ENCODE results near the gene CDH13. TPM values are rescaled to one million over a fixed set of nuclear protein-coding genes. Genes with fewer than 3 reads are reported as not detected.

Gene CDH13
- polyA plus RNA-seq, 1 experiment = 113 TPM

DNA sequence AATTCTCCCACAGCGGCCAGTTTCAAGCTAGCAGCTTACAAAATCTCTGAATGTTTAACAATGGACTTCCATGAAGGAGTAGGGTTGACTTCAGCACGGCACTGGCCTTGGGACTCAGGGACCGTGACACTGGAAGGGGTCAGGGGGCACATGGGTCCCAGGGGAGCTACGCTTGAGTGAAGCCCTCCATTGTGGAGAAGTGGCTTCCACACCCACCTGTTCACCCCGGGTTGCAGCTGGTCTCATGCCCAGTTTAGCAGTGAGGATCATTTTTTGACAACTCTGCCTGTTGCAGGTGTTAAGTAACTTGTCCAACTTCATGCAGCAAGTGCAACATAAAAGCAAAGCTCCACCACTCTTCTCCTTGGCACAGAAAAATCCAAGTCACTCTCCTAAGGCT lies 510.2 kb downstream of the CDH13 start:
- TF ChIP-seq, protein P1, sequence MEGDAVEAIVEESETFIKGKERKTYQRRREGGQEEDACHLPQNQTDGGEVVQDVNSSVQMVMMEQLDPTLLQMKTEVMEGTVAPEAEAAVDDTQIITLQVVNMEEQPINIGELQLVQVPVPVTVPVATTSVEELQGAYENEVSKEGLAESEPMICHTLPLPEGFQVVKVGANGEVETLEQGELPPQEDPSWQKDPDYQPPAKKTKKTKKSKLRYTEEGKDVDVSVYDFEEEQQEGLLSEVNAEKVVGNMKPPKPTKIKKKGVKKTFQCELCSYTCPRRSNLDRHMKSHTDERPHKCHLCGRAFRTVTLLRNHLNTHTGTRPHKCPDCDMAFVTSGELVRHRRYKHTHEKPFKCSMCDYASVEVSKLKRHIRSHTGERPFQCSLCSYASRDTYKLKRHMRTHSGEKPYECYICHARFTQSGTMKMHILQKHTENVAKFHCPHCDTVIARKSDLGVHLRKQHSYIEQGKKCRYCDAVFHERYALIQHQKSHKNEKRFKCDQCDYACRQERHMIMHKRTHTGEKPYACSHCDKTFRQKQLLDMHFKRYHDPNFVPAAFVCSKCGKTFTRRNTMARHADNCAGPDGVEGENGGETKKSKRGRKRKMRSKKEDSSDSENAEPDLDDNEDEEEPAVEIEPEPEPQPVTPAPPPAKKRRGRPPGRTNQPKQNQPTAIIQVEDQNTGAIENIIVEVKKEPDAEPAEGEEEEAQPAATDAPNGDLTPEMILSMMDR (IDR thresholded peaks at IDR 0.05; ENCODE audit: insufficient read depth, low read depth, low read length) = no peak
- DNase-seq (ENCODE audit: low read depth) = no peak
- ChIA-PET POLR2A (no interaction called here), CTCF (no interaction called here)
- no peaks in the 10 kb centered on the region for H3K36me3 ChIP-seq (ENCODE audit: control insufficient read depth, insufficient read depth, low read length)
- H3K27me3 ChIP-seq (ENCODE audit: control insufficient read depth, insufficient read depth, low read length) = no peaks in the 10 kb centered on the region
- no peak overlapping the region; the same call in 1 of the 2 replicates for H3K4me3 ChIP-seq (ENCODE audit: low read depth, low read length)

DNA sequence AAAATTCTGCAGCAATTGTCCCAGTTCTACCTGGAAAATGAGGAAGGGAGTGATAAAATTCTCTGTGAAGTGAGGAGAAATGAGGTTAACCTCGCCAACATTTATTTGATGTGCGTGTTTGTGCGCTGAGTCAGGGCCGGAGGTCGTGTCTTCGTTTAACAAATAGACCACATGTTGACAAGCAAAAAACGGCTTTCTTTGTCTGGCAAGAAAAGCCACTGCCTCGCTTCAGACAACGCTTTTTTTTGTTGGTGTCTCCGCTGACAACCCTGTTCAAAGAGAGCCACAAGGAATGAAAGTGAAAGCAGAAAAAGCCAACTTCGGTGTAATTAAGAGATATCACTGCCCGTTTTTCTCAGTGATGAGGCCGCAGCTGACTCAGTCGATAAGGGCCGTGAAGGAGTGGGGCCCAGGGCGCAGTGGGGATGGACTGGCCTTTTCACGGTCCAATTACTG lies 510.6 kb downstream of the CDH13 start:
- H3K27me3 ChIP-seq (ENCODE audit: control insufficient read depth, insufficient read depth, low read length) = no peaks in the 10 kb centered on the region
- TF ChIP-seq, protein P1 (IDR thresholded peaks at IDR 0.05; ENCODE audit: insufficient read depth, low read depth, low read length) = no peak
- peak; percentile 27 for DNase-seq (ENCODE audit: low read depth)
- POLR2A ChIA-PET = no interaction called here
- H3K4me3 ChIP-seq (ENCODE audit: low read depth, low read length) = peak overlapping the region; percentile 28
- CTCF ChIA-PET = no interaction called here
- H3K36me3 ChIP-seq (ENCODE audit: control insufficient read depth, insufficient read depth, low read length) = no peaks in the 10 kb centered on the region

DNA sequence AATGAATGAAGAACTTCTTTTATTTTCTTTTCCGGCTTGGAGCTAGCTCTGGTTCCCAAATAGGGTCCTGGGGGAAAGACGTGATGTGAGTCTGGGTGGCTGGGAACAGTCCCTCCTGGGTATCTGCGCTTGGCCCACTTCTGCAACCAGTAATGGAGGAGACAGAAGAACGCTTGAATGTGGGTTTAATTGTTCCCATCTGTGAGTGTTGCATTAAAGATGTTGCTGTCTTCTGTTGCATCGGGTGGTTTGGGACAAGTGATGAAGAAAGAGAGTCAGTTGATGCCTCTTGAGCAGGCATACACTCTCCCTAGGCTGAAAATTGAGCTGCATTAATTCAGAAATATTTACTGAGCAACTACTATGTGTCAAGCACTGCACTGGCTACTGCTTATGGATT lies 511.1 kb downstream of the CDH13 start:
- DNase-seq (ENCODE audit: low read depth) = no peak
- TF ChIP-seq, protein P1 (IDR thresholded peaks at IDR 0.05; ENCODE audit: insufficient read depth, low read depth, low read length) = no peak
- CTCF ChIA-PET = no interaction called here
- Histone ChIP-seq H3K36me3 (ENCODE audit: control insufficient read depth, insufficient read depth, low read length) (no peaks in the 10 kb centered on the region), H3K4me3 (ENCODE audit: low read depth, low read length) (peak overlapping the region; percentile 28), H3K27me3 (ENCODE audit: control insufficient read depth, insufficient read depth, low read length) (no peaks in the 10 kb centered on the region)
- POLR2A ChIA-PET = no interaction called here

DNA sequence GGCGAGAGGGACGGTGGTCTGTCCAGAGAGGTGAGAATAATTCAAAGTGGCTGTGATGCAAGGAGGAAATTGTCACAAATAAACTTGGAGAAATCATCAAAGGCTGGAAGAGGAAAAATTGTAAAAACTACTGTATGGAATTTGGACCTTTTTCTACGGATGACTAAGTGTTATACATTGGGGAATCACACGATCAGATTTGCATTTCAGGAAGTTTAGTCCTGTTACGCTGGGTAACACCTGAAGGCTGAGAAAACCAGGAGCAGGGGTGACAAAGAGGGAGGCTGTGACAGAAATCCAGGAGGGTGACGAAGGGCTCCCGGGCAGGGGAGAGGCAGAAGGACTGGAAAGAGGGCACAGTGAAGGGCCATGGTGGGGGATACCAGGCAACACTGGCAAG lies 511.7 kb downstream of the CDH13 start:
- POLR2A ChIA-PET = no interaction called here
- H3K4me3 ChIP-seq (ENCODE audit: low read depth, low read length) = no peak overlapping the region
- TF ChIP-seq, protein P1 (IDR thresholded peaks at IDR 0.05; ENCODE audit: insufficient read depth, low read depth, low read length) = no peak
- H3K27me3 ChIP-seq (ENCODE audit: control insufficient read depth, insufficient read depth, low read length) = no peaks in the 10 kb centered on the region
- H3K36me3 ChIP-seq (ENCODE audit: control insufficient read depth, insufficient read depth, low read length) = no peaks in the 10 kb centered on the region
- DNase-seq (ENCODE audit: low read depth) = no peak
- CTCF ChIA-PET = no interaction called here

DNA sequence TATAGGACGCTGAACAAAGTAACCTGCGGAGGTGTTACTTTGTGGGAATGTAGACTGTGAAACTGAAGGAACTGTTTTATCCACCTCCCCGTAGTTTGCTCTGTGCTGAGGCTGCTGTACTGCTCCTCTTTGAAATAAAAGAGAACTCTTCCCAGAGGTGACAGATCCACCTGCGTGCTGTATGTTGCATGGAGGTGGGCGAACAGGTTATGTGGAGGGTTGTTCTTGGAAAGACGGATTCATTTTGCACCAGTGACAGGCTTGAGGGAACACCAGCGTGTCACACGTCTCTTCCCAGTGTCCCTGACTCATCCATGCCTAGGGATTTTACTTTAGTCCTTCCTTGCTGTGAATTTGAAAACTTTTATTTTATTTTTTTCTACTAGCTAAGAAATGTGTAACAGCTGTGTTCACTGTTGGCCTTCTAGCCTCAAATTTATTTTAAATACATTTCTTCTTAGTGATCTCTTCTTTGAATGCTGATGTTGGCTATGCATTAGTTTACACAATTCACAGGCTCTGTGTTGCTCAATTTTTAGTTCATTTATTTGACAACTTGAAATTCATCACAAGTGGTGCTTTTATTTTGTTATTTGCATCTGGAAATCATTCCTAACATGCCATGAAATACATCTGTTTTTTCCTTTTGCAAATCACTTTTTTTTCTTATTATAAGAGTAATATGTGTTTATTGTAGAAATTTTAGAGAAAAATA lies 512.4 kb downstream of the CDH13 start:
- ChIA-PET POLR2A (no interaction called here), CTCF (no interaction called here)
- TF ChIP-seq, protein P1 (IDR thresholded peaks at IDR 0.05; ENCODE audit: insufficient read depth, low read depth, low read length) = no peak
- Histone ChIP-seq H3K27me3 (ENCODE audit: control insufficient read depth, insufficient read depth, low read length) (no peaks in the 10 kb centered on the region), H3K36me3 (ENCODE audit: control insufficient read depth, insufficient read depth, low read length) (no peaks in the 10 kb centered on the region), H3K4me3 (ENCODE audit: low read depth, low read length) (no peak overlapping the region)
- no peak for DNase-seq (ENCODE audit: low read depth)
